Activated T-cell treated with anti-CD3 and anti-CD28 coated beads, Interleukin-2, amount 50 U/mL, for 1 hour (primary cell): ENCODE results near the gene SLC35F6.
"Not testable (repeated sequence)": the region's sequence is repeated elsewhere in the genome, so short reads cannot be mapped to it uniquely, and the experiment has no call there.

Experiments
- DNase-seq: peaks from one replicate; pipeline ENCODE4 v3.0.0-alpha.2; 2020

The SLC35F6 gene

DNA sequence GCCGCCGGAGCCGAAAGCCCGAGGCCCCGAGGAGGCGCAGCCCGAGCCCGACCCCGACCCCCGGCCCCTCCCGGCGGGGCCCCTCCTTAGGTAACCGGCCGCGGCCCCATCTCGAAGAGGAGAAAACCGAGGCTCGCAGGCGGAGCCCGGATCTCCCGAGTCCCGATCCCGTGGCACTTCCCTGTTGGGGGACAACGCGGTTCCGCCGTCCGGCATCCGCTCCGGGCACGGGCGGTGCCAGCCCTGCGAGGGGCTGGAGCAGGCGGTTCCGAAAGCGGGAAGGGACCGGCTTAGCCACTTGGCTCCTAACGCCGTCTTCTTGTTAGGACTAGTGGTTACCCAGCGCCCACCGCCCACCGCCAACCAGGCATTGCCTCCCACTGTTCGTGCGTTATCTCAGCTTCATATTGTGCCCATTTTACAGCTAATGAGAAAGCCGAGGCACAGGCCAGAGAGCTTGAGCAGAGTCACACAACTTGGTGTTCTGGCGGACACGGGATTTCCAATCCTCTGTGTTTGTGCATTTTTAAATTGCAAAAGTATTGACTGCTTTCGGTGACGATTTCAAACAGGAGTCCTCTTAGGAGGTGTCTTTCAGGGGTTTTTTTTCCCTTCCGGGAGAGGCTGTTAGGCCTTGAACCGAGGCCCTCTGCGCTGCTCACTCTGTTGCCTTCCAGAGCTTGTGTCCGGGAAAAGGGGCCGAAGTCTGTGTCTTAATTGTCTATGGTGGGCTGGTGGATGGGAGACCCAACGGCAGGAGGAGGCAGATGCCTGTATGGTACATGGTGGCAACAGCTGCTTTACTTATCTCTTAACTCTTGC lies 22.3 kb downstream of the SLC35F6 start:
- DNase-seq, result peak; percentile 35

DNA sequence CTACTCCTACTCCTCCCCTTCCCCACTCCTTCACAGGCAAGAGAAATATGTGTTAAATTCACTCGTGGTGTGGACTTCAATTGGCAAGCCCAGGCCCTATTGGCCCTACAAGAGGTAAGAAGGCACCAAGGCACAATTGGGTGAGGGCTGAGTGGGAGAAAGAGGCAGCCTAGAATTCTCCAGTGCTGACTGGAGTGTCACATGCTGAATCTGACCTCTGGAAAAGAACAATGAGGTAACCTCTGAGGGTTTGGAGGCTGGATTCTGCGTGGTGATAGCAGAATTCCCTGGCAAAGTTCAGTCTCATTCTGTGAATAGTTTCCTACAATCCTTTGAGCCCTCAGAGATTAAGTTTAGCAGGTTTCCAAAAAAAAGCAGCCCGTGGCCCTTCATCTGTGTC lies 28.6 kb downstream of the SLC35F6 start:
- DNase-seq, result no peak

DNA sequence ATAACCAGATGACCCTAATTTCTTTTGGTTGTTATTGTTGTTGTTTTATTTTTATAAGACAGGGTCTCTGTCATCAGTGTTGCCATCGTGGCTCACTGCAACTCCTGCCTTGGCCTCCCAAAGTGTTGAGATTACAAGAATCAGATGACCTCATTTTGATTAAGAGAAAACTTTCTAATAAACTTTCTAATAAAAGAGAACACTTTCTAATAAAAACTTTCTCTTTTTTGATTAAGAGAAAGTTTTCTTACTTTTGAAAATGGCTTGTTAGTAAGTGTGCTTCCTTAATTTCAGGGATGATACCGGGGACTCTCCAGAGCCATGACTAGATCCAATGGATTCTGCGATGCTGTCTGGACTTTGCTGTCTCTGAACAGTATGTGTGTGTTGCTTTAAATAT lies 29.4 kb downstream of the SLC35F6 start:
- DNase-seq, result no peak

DNA sequence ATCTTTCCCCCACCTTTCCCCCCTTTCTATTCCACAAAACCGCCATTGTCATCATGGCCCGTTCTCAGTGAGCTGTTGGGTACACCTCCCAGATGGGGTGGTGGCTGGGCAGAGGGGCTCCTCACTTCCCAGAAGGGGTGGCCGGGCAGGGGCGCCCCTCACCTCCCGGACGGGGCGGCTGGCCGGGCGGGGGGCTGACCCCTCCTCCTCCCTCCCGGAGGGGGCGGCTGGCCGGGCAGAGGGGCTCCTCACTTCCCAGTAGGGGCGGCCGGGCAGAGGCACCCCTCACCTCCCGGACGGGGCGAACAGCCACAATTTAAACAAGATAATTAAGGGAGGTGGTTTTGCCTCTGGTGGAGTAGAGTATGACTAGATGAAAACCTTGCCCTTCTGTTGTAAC lies 31.1 kb downstream of the SLC35F6 start:
- not testable (repeated sequence) for DNase-seq

DNA sequence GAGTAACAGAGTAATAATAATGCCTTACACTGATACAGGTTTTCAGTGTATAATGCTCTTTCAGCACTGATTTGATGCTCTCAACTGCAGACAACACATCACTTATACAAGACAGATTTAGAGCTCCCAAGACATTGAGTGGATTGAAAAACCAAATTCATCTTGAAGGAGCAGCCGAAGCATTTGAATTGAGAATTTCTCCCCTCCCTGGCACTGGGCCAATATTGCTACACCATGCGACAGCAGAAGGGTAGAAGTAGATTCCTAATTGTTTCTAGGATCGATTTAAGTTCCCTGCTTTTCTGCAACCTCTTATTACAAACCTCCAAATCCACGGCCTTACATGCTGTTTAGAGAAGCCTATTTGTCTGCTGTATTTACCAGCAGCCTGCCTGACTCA lies 37.2 kb downstream of the SLC35F6 start:
- no peak for DNase-seq

DNA sequence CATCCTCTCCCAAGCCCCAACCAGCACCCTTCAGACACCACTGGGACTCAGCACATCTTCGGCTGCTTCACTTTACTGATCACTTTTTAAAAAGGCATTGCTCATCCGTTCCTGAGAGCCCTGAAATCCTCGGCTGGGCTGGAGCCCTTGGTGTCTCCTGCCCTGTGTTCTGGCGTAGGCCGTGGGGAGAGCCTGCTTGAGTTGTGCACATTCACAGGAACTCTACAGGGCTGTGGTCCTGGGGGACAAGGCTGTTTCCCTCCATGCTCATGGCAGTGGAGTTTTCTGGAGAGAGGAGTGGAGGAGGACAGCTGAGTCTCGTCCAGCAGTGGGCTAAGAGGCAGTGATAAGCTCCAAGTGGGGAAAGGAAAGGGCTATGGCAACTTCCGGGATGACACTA lies 37.7 kb downstream of the SLC35F6 start:
- DNase-seq, result no peak

- no peak for DNase-seq
Observed at GRCh38 chr2:26805241-26805676, 41.2 kb downstream of the SLC35F6 start.

DNA sequence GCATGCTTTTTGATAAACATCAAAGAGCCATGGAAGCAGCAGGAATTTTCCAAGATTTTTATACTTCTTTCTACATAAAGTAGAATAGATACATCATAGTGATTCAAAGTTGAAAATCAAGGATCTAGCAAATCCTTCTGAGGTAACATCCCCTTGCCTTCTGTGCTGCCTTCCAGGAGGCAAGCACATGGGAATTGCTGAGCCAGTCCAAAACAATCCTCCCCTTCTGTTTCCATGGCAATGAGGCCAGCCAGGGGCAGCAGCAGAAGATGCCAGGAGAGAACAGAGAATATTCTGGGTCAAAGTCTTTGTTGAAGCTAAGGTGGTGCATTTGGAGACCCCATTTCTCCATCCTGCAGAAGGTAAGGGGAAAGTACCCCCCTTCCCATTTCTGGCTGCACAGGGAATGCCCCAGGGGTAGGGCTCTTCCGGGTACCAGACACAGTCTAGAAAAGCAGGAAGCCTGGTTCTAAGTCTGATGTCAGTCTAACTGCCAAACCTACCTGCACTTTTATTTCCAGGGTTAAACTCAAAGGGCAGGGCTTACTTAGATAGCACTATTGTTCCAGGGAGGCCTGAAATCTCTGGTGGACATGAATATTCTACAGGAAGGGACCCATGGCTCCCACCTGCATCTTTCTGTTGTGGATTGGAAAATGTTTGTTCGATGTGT lies 43.8 kb downstream of the SLC35F6 start:
- no peak for DNase-seq

DNA sequence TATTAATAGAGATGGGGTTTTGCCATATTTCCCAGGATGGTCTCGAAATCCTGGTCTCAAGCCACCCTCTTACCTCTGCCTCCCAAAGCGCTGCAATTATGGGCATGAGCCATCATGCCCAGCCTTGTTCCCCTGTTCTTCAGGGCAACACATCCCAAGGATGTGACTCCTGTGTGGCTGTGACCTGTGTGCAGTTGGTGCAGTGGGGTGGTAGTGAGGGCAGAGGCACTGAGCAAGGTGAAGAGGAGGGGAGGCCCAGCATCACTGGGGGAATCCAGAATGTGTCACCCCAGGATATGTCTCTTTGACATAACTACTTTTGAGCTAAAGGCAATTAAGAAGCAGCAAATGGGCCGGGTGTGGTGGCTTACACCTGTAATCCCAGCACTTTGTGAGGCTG lies 45.1 kb downstream of the SLC35F6 start:
- no peak for DNase-seq

DNA sequence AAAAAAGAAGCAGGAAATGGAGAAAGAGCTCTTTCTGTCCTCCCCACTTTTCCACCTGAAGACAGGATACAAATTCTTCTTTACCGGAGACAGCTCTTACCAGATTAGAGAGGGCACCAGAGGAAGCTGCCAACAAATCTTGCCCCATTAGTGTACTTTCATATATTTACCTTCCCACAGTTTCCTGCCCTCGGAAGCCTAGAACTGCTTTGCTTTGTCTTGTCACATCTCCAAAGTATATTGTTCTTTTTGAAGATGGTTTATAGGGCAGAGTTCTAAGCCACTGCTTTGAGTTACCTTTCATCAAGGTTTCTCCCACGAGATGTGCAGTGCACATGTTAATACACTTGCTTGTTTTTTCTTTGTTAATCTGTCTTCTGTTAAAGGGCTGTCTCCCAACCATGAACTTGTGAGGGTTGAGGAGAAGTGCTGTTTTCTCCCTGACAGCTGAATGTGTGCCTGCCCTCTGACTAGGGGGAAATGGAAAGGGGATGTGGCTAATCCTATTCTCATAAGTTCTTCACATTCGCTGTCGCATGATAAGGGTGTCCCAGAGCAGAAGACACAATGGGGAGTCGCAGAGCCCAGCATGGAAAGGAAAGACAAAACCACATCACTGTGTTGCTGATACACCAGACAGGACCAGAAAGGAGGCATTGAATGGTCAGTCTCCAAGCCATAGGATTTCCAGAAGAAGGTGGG lies 45.9 kb downstream of the SLC35F6 start:
- DNase-seq, result no peak

- DNase-seq, result no peak
Observed at GRCh38 chr2:26811261-26811660, 47.2 kb downstream of the SLC35F6 start.

DNA sequence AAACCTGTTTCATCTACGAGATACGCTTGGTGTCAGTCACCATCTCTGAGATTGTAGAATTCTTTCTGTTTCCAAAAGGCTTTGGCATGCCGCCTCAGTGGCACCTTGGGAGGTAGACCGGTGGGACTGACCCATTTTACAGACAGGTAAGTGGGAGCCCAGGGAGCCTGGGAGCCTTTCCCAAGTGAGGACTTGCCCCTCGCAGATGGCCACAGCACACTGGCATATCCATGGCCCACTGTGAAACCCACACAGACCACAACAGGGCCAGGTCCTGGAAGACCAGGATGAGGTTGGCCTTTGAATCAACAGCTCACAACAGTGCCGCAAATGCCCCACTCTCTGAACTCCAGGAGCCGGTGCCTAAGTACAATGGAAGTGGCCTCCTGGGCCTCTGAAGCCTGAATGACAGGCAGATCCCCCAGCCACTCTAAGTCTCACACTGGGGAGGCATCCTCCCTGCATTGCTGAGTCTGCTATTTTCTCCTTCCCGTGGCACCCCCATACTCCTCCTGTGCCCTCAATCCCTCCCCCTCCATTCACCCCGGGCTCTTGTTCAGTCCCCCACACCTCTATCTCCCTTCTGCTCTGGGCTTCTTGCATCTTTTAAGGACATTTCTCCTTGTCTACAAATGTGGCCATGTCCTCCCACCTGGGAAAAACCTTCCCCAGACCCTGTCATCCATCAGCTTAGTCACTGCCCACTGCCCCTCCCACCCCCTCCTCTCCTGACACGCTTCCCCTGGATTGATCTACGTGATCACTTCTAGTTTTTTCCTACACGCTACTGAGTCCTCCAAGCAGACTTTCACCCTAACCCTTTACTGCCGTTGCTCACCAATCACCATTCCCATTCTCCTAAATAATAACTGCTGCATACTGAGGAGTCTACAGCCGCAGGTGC lies 48.0 kb downstream of the SLC35F6 start:
- no peak for DNase-seq

- DNase-seq, result no peak
Observed at GRCh38 chr2:26812731-26813130, 48.6 kb downstream of the SLC35F6 start.

GRCh38 chr2:26814072-26814765 lies 50.1 kb downstream of the SLC35F6 start:
- DNase-seq, result not testable (repeated sequence)

DNA sequence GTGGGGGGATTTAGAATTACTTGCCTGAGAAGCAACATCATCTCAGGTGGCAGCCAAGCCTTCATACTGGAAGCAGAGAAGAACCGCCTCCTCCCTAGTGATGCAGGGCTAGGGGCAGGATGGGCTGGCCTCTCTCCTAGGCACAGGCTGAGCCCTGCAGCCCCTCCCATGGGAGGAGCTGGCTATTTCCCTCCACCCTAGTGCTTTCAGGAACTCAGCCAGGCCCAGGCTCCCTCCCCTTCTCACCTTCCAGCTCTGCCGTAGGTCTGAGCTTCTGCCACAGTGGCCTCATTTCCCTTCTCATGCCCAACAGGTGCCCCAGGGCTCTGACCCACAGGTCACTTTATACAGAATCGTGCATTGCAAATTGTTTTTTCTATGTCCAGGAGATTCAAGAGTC lies 52.8 kb downstream of the SLC35F6 start:
- DNase-seq, result no peak

DNA sequence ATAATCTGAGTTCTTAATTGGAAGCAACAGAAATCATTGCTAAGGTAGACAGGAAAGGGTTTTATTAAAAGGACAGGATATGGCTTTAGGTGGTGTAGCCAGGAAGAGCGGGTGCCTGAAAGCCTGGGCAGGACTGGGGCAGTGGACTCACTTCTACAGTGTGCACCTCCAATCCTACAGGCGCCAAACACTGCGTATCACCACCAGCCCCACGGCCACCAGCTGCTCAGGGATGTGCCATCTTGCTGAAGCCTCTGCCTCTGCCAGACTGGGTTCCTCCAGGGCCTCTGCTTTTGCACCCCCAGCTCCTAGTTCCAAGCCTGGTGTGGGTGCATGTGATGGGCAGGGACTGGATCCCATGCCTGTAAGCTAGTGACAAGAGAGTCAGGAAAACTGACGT lies 54.2 kb downstream of the SLC35F6 start:
- DNase-seq, result no peak

DNA sequence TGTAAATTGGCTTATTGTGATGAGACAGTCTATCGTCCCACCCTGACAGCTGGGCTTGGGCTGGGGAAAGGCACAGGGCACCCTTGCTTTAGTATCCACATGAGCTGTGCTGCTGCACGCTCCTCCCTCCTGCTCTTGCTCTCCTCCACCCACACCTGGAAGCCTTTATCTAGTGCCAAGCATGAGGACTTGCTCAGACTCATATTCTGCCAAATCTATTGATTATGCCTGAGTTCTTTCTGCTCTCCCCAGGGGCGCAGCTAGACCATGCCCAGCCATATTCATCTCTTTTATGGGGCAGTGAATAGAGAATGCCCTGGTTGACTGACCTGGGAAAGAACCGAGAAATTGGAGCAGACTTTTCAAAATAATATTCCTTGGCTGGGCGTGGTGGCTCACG lies 54.9 kb downstream of the SLC35F6 start:
- no peak for DNase-seq

- DNase-seq, result no peak
Observed at GRCh38 chr2:26820932-26821331, 56.8 kb downstream of the SLC35F6 start.

DNA sequence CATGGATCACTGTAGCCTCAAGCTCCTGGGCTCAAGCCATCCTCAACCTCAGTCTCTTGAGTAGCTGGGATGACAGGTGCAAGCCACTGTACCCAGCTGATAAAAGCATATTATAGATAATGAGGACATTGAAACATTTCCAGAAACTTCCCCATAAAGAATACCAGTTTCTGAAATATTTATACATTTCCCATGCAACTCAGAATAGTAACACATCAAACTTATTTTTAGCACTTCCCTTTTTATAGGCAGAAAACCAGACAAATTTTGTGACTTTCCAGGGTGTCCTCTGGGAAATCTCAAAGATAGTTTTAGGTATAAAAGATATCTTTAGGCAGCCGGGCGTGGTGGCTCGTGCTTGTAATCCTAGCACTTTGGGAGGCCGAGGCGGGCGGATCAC lies 58.8 kb downstream of the SLC35F6 start:
- no peak for DNase-seq
